K562 (cell line): Measurements from ENCODE around the gene ZSWIM4. TPM values are rescaled to one million over a fixed set of nuclear protein-coding genes. Genes with fewer than 3 reads are reported as not detected.
A peak's percentile ranks its signal among the peaks of the same experiment; 100 is the strongest.

Experiments used
- ARID3B ChIP-seq: fragments of 250-450 bp; sonication (Bioruptor Pico); IDR thresholded peaks from 2 replicates; pipeline ENCODE4 v1.4.0; 2020; ENCODE audit warnings: borderline replicate concordance
- CEBPG ChIP-seq, 3 experiments: fragments of 200-800 bp in 1 of 3; sonication (Bioruptor generic) in 1 of 3; sonication (generic) in 1 of 3; formaldehyde crosslinking in 1 of 3; IDR thresholded peaks in 2 of 3; conservative IDR thresholded peaks in 1 of 3; 2 replicates each; pipeline versions ENCODE4 v1.6.1 to v1.8.0; 2016 to 2022; ENCODE audit warnings: missing compliant biosample characterization in 2 of 3, missing genetic modification characterization in 2 of 3, mild to moderate bottlenecking in 1 of 3, missing genetic modification reagents in 1 of 3
- CTCFL ChIP-seq: IDR thresholded peaks from 2 replicates; pipeline ENCODE4 v1.6.1; 2011; ENCODE audit warnings: borderline replicate concordance, low read depth, mild to moderate bottlenecking, moderate library complexity, low read length; ENCODE audit not compliant: insufficient read depth, poor library complexity, severe bottlenecking
- FOXJ2 ChIP-seq: fragments of 200-800 bp; sonication (Bioruptor generic); IDR thresholded peaks from 2 replicates; pipeline ENCODE4 v1.6.1; 2016; ENCODE audit warnings: missing genetic modification characterization, missing compliant biosample characterization
- FOXK2 ChIP-seq, 2 experiments: fragments of 450-650 bp; IDR thresholded peaks in 1 of 2; conservative IDR thresholded peaks in 1 of 2; 2 replicates each; pipeline ENCODE4 v1.6.1; 2016; ENCODE audit warnings: low read depth in 2 of 2, mild to moderate bottlenecking in 1 of 2
- FOXP1 ChIP-seq: sonication (generic); formaldehyde crosslinking; IDR thresholded peaks from 2 replicates; pipeline ENCODE4 v1.8.0; 2022; ENCODE audit warnings: mild to moderate bottlenecking, missing genetic modification reagents
- GABPA ChIP-seq: fragments of 200-800 bp; sonication (Bioruptor generic); conservative IDR thresholded peaks from 2 replicates; pipeline ENCODE4 v1.6.1; 2016; ENCODE audit warnings: low read depth, missing genetic modification characterization, missing compliant biosample characterization
- KAT2B ChIP-seq: IDR thresholded peaks from one replicate; pipeline ENCODE4 v1.6.1; 2012; ENCODE audit warnings: low read depth, mild to moderate bottlenecking, control low read depth, inconsistent platforms, low read length, moderate library complexity
- MNT ChIP-seq, 2 experiments: fragments of 450-650 bp; conservative IDR thresholded peaks; 2 replicates each; pipeline ENCODE4 v1.6.1; 2017; ENCODE audit warnings: mild to moderate bottlenecking in 2 of 2, moderate library complexity in 2 of 2
- PHF20 ChIP-seq: fragments of 450-650 bp; IDR thresholded peaks from 2 replicates; pipeline ENCODE4 v1.6.1; 2018; ENCODE audit not compliant: partially characterized antibody
- POU5F1 ChIP-seq: fragments of 150-350 bp; IDR thresholded peaks from 2 replicates; pipeline ENCODE4 v1.6.1; 2014; ENCODE audit warnings: borderline replicate concordance, low read length, low read depth, mild to moderate bottlenecking; ENCODE audit not compliant: partially characterized antibody
- XRCC4 ChIP-seq: IDR thresholded peaks from one replicate; pipeline ENCODE4 v1.6.1; 2011; ENCODE audit not compliant: insufficient read depth, insufficient read length; ENCODE audit errors: extremely low read depth
- YBX1 ChIP-seq: fragments of 450-650 bp; IDR thresholded peaks from 2 replicates; pipeline ENCODE4 v1.7.1; 2016; ENCODE audit warnings: mild to moderate bottlenecking
- ZBTB9 ChIP-seq: fragments of 450-650 bp; formaldehyde crosslinking; IDR thresholded peaks from 2 replicates; pipeline ENCODE4 v1.4.0; 2020; ENCODE audit warnings: mild to moderate bottlenecking, moderate library complexity
- ZFP1 ChIP-seq: fragments of 450-650 bp; formaldehyde crosslinking; IDR thresholded peaks from 2 replicates; pipeline ENCODE4 v1.4.0; 2020; ENCODE audit warnings: mild to moderate bottlenecking, mixed read lengths
- ZSCAN29 ChIP-seq: fragments of 450-650 bp; IDR thresholded peaks from 2 replicates; pipeline ENCODE4 v1.6.1; 2017
- polyA plus RNA-seq, 8 experiments: library from polyadenylated mRNA; depleted of rRNA in 4 of 8; stranded (reverse) in 5 of 8; unstranded in 3 of 8; fragments of >200 nt; fragmentation: Nextera tagmentation in 2 of 8; fragmentation: Illumina TruSeq in 1 of 8; extraction: Ambion mirVana in 2 of 8; extraction: Trizol in 1 of 8; gene quantifications; 2 replicates each; pipeline versions ENCODE4 v1.2.1 to v1.2.3, GENCODE V29; 2011 to 2014; ENCODE audit warnings: inconsistent platforms in 1 of 8, missing spikeins in 1 of 8
- total RNA-seq, 7 experiments: library from RNA; depleted of rRNA in 6 of 7; stranded (reverse); fragments of >200 nt in 6 of 7; fragmentation: Illumina TruSeq in 2 of 7; extraction: Trizol in 2 of 7; gene quantifications; 2 replicates each; pipeline versions ENCODE4 v1.2.1 to v1.2.3, GENCODE V29; 2011 to 2021; ENCODE audit warnings: low replicate concordance in 1 of 7

ZSWIM4 gene
- total and polyA plus RNA-seq, 9 of the 15 experiments (the other 6 are each of a cell fraction or from before 2014, with no cell fraction given): 0.25 to 3.7 (median 0.79) TPM; not detected in 2

GRCh38 chr19:13880059-13881043, 85.1 kb downstream of the ZSWIM4 start (continued):
- TF ChIP-seq ZBTB9 (CRISPR knock-in tag) (no peak), ZSCAN29 (no peak), YBX1 (no peak), FOXK2 (conservative IDR thresholded peaks at IDR 0.05 in 1 of 2, IDR thresholded peaks at IDR 0.05 in 1 of 2; ENCODE audit: low read depth in 2 of 2) (no peak; a peak in 1 of 4 replicates), ZFP1 (CRISPR knock-in tag) (no peak), FOXJ2 (tag) (no peak), POU5F1 (peak; percentile 34), GABPA (no peak), FOXP1 (CRISPR knock-in tag) (no peak), CTCFL (peak; percentile 72), MNT (conservative IDR thresholded peaks at IDR 0.05) (peak in 1 of 2 experiments; percentile 77; a peak in 2 of 4 replicates), PHF20 (peak; percentile 44), XRCC4 (no peak), ARID3B (CRISPR knock-in tag) (no peak), CEBPG (CRISPR knock-in tag; IDR thresholded peaks at IDR 0.05) (peak; percentile 40), CEBPG (tag; conservative IDR thresholded peaks at IDR 0.05 in 1 of 2, IDR thresholded peaks at IDR 0.05 in 1 of 2) (peak in 1 of 2 experiments; percentile 48; a peak in 2 of 4 replicates), KAT2B (no peak)
